Measurements from ENCODE around the gene SPIRE1.

The SPIRE1 gene

DNA sequence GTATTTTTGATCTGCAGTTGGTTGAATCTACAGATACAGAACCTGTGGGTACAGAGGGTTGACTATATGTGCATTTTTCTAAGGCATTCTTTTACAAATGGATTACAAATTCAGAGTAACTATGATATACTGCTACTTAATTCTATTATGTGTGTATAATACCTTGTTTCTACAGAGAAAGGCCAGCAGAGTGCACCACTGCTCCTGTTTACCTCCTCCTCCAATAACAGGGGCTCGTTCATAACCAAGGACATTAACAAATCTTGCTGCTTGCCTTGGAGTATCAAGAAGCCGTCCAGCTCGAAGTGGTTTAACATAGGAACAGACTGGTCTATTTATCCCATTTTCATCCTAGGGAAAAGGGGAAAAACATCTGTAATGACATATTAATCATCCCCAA lies 28.2 kb upstream of the SPIRE1 start:
- H3K9ac ChIP-seq (ENCODE audit: low read depth, low read length, poor library complexity, severe bottlenecking) = no peak overlapping the region
- H3K4me2 ChIP-seq (ENCODE audit: low read depth, low read length, poor library complexity, severe bottlenecking) = no peak overlapping the region
- no peaks in the 10 kb centered on the region for H3K9me3 ChIP-seq (ENCODE audit: insufficient read depth, low read depth, low read length)
- no peak overlapping the region for H2AFZ ChIP-seq (ENCODE audit: low read length)
- H3K4me1 ChIP-seq (ENCODE audit: insufficient read depth, low read length, poor library complexity, severe bottlenecking) = no peaks in the 10 kb centered on the region
- no peak for TF ChIP-seq EZH2phosphoT487 (IDR thresholded peaks at IDR 0.05; ENCODE audit: borderline replicate concordance)
- TF ChIP-seq, protein P1, sequence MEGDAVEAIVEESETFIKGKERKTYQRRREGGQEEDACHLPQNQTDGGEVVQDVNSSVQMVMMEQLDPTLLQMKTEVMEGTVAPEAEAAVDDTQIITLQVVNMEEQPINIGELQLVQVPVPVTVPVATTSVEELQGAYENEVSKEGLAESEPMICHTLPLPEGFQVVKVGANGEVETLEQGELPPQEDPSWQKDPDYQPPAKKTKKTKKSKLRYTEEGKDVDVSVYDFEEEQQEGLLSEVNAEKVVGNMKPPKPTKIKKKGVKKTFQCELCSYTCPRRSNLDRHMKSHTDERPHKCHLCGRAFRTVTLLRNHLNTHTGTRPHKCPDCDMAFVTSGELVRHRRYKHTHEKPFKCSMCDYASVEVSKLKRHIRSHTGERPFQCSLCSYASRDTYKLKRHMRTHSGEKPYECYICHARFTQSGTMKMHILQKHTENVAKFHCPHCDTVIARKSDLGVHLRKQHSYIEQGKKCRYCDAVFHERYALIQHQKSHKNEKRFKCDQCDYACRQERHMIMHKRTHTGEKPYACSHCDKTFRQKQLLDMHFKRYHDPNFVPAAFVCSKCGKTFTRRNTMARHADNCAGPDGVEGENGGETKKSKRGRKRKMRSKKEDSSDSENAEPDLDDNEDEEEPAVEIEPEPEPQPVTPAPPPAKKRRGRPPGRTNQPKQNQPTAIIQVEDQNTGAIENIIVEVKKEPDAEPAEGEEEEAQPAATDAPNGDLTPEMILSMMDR (conservative IDR thresholded peaks at IDR 0.05; ENCODE audit: low read length) = peak; percentile 52
- no peaks in the 10 kb centered on the region for H4K20me1 ChIP-seq (ENCODE audit: insufficient read depth, low read length, poor library complexity, severe bottlenecking)
- H3K9me2 ChIP-seq (replicated peaks; ENCODE audit: low read depth, low read length) = no peaks in the 10 kb centered on the region
- H3F3A ChIP-seq (ENCODE audit: low read depth) = no peaks in the 10 kb centered on the region
- H3K4me3 ChIP-seq (ENCODE audit: low read length, poor library complexity, severe bottlenecking) = no peak overlapping the region
- peaks cover 11% of the 10 kb centered on the region; the same call in 1 of the 2 replicates for H3K36me3 ChIP-seq (ENCODE audit: insufficient read depth, low read length)
- H3K27me3 ChIP-seq (ENCODE audit: insufficient read depth, low read length, poor library complexity, severe bottlenecking) = no peaks in the 10 kb centered on the region
- no peaks in the 10 kb centered on the region for H3K79me2 ChIP-seq (ENCODE audit: insufficient read depth, low read length)

DNA sequence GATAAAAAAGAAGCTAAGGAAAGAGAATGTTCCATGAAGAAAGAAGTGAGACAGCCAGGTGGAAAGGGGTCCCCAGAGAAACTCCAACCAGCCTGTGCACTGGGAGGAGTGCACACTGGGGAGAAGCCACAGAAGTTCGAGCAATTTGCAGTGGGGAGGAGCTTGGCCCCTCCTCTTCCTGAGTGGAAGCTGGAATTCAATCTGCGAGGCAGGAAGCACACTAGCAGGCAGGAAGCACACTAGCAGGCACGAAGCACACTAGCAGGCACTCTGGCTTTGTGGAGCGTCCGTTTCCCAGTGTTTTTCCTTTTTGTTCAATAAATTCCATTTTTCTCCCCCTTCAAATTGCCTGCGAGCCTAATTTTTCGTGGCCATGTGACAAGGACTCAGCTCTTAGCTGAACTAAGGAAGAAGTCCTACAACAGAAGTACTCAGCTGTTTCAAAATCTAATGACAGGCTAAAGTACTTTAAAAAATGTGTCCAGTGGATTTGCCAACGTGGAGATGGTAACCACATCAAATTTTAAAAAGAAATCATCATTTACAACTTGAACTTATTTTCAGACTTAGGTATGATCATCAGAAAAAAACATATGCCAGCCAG lies 21.4 kb upstream of the SPIRE1 start:
- Histone ChIP-seq H3K4me3 (ENCODE audit: low read length, poor library complexity, severe bottlenecking) (peak overlapping the region; percentile 52), H3K27me3 (ENCODE audit: insufficient read depth, low read length, poor library complexity, severe bottlenecking) (no peaks in the 10 kb centered on the region)

DNA sequence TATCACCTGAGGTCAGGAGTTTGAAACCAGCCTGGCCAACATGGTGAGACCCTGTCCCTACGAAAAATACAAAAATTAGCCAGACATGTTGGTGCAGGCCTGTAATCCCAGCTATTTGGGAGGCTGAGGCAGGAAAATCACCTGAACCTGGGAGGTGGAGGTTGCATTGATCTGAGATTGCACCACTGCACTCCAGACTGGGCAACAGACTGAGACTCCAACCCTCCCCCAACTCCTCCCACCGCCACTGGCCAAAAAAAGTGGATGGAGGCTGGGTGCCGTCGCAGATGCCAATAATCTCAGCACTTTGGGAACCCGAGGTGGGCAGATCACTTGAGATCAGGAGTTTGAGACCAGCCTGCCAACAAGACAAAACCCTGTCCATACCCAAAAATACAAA lies 10.1 kb upstream of the SPIRE1 start:
- Histone ChIP-seq H3K79me2 (ENCODE audit: insufficient read depth, low read length) (no peaks in the 10 kb centered on the region), H2AFZ (ENCODE audit: low read length) (no peak overlapping the region), H3K9me2 (replicated peaks; ENCODE audit: low read depth, low read length) (no peaks in the 10 kb centered on the region), H3K27me3 (ENCODE audit: insufficient read depth, low read length, poor library complexity, severe bottlenecking) (no peaks in the 10 kb centered on the region), H3K9ac (ENCODE audit: low read depth, low read length, poor library complexity, severe bottlenecking) (no peak overlapping the region), H3F3A (ENCODE audit: low read depth) (no peaks in the 10 kb centered on the region), H4K20me1 (ENCODE audit: insufficient read depth, low read length, poor library complexity, severe bottlenecking) (no peaks in the 10 kb centered on the region), H3K4me1 (ENCODE audit: insufficient read depth, low read length, poor library complexity, severe bottlenecking) (no peaks in the 10 kb centered on the region), H3K4me3 (ENCODE audit: low read length, poor library complexity, severe bottlenecking) (no peak overlapping the region), H3K36me3 (ENCODE audit: insufficient read depth, low read length) (peaks cover 10% of the 10 kb centered on the region), H3K4me2 (ENCODE audit: low read depth, low read length, poor library complexity, severe bottlenecking) (no peak overlapping the region), H3K9me3 (ENCODE audit: insufficient read depth, low read depth, low read length) (no peaks in the 10 kb centered on the region)
- TF ChIP-seq, protein P1 (conservative IDR thresholded peaks at IDR 0.05; ENCODE audit: low read length) = no peak
- no peak for TF ChIP-seq EZH2phosphoT487 (IDR thresholded peaks at IDR 0.05; ENCODE audit: borderline replicate concordance)

More for the DNA sequence above, 21.4 kb upstream of the SPIRE1 start:
- Histone ChIP-seq H3K9me2 (replicated peaks; ENCODE audit: low read depth, low read length) (no peaks in the 10 kb centered on the region), H3K4me1 (ENCODE audit: insufficient read depth, low read length, poor library complexity, severe bottlenecking) (peaks cover 10% of the 10 kb centered on the region), H3K36me3 (ENCODE audit: insufficient read depth, low read length) (peaks cover 26% of the 10 kb centered on the region), H3K9ac (ENCODE audit: low read depth, low read length, poor library complexity, severe bottlenecking) (peak overlapping the region; percentile 53), H3K4me2 (ENCODE audit: low read depth, low read length, poor library complexity, severe bottlenecking) (peak overlapping the region; percentile 68), H3K9me3 (ENCODE audit: insufficient read depth, low read depth, low read length) (no peaks in the 10 kb centered on the region), H4K20me1 (ENCODE audit: insufficient read depth, low read length, poor library complexity, severe bottlenecking) (no peaks in the 10 kb centered on the region), H3F3A (ENCODE audit: low read depth) (no peaks in the 10 kb centered on the region), H2AFZ (ENCODE audit: low read length) (peak overlapping the region; percentile 87), H3K79me2 (ENCODE audit: insufficient read depth, low read length) (no peaks in the 10 kb centered on the region)
- TF ChIP-seq, protein P1 (conservative IDR thresholded peaks at IDR 0.05; ENCODE audit: low read length) = no peak
- no peak for TF ChIP-seq EZH2phosphoT487 (IDR thresholded peaks at IDR 0.05; ENCODE audit: borderline replicate concordance)

All from Loucy (cell line).